ENCODE results near the gene ABCF2. TPM values are rescaled to one million over a fixed set of nuclear protein-coding genes. Genes with fewer than 3 reads are reported as not detected.

ABCF2 gene
- total RNA-seq, 6 donors from 2014 or later: 19.8 to 48.2 (median 28.6) TPM

DNA sequence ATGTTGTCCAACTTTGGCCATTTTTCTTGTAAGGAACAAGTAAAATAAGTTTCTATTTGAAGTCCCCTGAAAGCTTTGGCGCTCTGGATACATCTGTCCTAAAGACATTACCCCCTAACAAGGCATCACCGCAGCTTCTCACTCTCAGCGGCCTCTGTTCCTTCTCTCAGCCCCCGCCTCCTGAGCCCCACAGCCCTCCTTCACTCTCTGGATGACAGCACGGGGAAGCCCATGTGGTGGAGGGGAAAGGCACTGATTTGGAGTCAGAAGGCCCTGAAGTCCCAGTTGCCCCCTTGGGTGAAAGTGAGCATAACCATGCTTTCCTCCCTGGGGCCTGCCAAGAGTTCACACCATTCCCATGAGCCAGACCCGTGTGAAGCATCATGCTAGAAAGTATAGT, 21.3 kb downstream of the ABCF2 start:
- TF ChIP-seq POLR2AphosphoS5 (IDR thresholded peaks at IDR 0.05): no peak
- TF ChIP-seq POLR2A (IDR thresholded peaks at IDR 0.05): no peak
- TF ChIP-seq EP300 (IDR thresholded peaks at IDR 0.05): no peak
- TF ChIP-seq, protein P1, sequence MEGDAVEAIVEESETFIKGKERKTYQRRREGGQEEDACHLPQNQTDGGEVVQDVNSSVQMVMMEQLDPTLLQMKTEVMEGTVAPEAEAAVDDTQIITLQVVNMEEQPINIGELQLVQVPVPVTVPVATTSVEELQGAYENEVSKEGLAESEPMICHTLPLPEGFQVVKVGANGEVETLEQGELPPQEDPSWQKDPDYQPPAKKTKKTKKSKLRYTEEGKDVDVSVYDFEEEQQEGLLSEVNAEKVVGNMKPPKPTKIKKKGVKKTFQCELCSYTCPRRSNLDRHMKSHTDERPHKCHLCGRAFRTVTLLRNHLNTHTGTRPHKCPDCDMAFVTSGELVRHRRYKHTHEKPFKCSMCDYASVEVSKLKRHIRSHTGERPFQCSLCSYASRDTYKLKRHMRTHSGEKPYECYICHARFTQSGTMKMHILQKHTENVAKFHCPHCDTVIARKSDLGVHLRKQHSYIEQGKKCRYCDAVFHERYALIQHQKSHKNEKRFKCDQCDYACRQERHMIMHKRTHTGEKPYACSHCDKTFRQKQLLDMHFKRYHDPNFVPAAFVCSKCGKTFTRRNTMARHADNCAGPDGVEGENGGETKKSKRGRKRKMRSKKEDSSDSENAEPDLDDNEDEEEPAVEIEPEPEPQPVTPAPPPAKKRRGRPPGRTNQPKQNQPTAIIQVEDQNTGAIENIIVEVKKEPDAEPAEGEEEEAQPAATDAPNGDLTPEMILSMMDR (IDR thresholded peaks at IDR 0.05): no peak
- H3K4me3 ChIP-seq: no peak overlapping the region
- H3K27me3 ChIP-seq: no peaks in the 10 kb centered on the region
- H3K4me1 ChIP-seq: no peaks in the 10 kb centered on the region
- H3K36me3 ChIP-seq: no peaks in the 10 kb centered on the region
- no peak overlapping the region for H3K27ac ChIP-seq
- no peak for ATAC-seq (ENCODE audit: low FRiP score in 2 of 2)
- DNase-seq: no peak
- WGBS, 2 donors: 60 to 71% methylated on average over 6 of the region's 6 CpGs
- H3K9me3 ChIP-seq: no peaks in the 10 kb centered on the region

DNA sequence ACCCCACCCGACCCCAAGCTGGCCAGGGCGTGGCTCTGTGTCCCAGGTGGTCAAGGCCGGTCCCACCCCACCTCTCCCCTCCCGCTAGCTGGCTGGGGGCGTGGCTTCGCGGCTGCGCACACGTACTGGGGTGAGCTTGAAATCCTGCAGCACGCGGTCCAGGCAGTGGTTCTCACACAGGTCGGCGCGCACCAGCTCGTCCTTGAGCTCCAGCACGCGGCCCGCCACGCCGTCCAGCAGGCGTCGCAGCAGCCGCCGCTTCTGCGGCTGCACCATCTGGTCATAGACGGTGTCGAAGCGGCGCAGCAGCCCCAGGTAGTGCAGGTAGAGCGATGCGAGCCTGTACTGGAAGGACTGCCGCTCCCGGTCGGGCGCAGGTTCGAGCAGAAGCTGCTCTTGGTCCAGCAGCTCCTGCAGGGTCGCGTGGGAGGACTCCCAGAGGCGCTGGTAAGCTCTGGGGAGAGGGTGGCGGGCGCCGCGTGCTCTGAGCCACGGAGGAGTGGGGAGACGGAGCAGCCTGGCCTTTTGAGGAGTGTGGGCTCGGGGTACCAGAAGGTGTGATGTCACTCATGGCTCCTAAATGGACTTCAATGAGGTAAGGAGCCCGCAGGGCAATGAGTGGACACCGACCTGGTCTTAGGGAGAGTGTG, 22.5 kb downstream of the ABCF2 start:
- Histone ChIP-seq H3K9me3 (no peaks in the 10 kb centered on the region), H3K36me3 (no peaks in the 10 kb centered on the region), H3K27me3 (no peaks in the 10 kb centered on the region), H3K4me1 (no peaks in the 10 kb centered on the region), H3K4me3 (no peak overlapping the region), H3K27ac (no peak overlapping the region)
- DNase-seq (peak in 1 of 2 donors; percentile 84), ATAC-seq (ENCODE audit: low FRiP score in 2 of 2) (no peak)
- 68 to 83% methylated on average over 9 to 41 of the region's 48 CpGs for WGBS, 2 donors
- TF ChIP-seq EP300 (IDR thresholded peaks at IDR 0.05): no peak
- TF ChIP-seq, protein P1 (IDR thresholded peaks at IDR 0.05): peak in 1 of 6 experiments; percentile 14

DNA sequence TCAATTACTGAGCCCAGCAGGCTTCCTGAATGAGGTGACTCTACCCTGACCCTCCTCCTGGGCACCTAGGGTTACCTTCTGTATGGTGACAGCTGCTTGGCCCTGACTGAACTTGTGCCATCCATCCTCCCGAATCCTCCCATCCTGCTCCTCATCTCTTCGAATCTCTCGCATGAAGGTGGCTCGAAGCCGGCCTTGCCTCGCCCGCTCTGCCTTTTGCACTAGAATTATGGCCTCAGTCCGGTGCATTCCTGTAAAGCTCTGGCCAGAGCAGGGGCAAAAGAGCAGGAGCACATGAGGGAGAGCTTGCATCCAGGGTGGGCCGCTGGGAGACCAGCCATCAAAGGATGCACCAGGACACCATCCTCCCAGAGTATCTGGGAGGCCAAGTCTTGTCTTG, 24.2 kb downstream of the ABCF2 start:
- TF ChIP-seq, protein P1 (IDR thresholded peaks at IDR 0.05): no peak
- TF ChIP-seq POLR2A (IDR thresholded peaks at IDR 0.05): no peak
- no peak for TF ChIP-seq POLR2AphosphoS5 (IDR thresholded peaks at IDR 0.05)
- TF ChIP-seq EP300 (IDR thresholded peaks at IDR 0.05): no peak
- Histone ChIP-seq H3K4me1 (no peaks in the 10 kb centered on the region), H3K27me3 (no peaks in the 10 kb centered on the region), H3K36me3 (no peaks in the 10 kb centered on the region), H3K27ac (no peak overlapping the region), H3K4me3 (no peak overlapping the region), H3K9me3 (no peaks in the 10 kb centered on the region)
- WGBS, 2 donors: 91 to 94% methylated on average over 9 of the region's 9 CpGs
- ATAC-seq (ENCODE audit: low FRiP score in 2 of 2) (no peak), DNase-seq (no peak)

DNA sequence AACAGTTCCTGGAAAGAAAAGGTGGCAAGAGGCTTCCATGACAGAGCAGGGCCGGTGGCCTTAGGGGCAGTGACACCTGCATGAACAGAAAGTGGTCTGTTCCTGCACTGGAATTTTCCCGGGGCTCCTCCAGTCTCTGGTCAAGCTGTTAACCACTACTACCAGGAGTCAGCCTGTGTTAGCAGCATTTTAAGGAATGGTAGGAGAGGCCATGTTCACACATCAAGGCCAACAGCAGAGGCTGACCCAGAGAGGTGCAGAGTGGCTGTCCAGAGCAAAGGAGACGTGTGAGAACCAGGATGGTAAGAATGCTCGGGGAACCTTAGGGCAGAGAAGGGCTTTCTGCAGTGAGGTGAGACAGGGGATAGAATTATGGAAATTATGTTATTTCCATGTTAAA, 25.3 kb downstream of the ABCF2 start:
- DNase-seq (no peak), ATAC-seq (ENCODE audit: low FRiP score in 2 of 2) (no peak)
- Histone ChIP-seq H3K9me3 (no peaks in the 10 kb centered on the region), H3K27ac (no peak overlapping the region), H3K36me3 (no peaks in the 10 kb centered on the region), H3K4me1 (no peaks in the 10 kb centered on the region), H3K4me3 (no peak overlapping the region), H3K27me3 (no peaks in the 10 kb centered on the region)
- TF ChIP-seq, protein P1 (IDR thresholded peaks at IDR 0.05): no peak
- no peak for TF ChIP-seq POLR2AphosphoS5 (IDR thresholded peaks at IDR 0.05)
- no peak for TF ChIP-seq POLR2A (IDR thresholded peaks at IDR 0.05)
- TF ChIP-seq EP300 (IDR thresholded peaks at IDR 0.05): no peak
- 80 to 83% methylated on average over 4 of the region's 4 CpGs for WGBS, 2 donors

DNA sequence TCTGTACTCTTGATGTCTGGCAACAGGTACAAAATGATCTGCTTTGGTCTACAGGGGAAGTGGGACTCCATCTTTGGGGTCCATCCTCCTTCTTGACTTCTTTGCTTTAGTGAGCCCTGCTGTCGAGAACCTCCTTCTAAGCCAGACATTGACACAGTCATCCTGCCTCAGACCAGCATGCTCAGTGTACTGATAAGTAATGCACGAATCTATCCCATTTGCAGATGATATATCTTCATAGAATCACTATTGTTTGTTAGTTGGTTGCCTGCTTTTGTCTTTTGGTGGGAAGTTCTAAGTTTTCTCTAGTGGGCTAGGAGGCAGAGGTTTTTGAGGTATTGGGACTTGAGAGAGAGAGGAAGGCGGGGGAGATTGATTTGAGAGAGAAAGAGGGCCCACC, 25.7 kb downstream of the ABCF2 start:
- ATAC-seq (ENCODE audit: low FRiP score in 2 of 2): no peak
- Histone ChIP-seq H3K4me1 (no peaks in the 10 kb centered on the region), H3K36me3 (no peaks in the 10 kb centered on the region), H3K27me3 (no peaks in the 10 kb centered on the region), H3K27ac (no peak overlapping the region), H3K9me3 (no peaks in the 10 kb centered on the region), H3K4me3 (no peak overlapping the region)
- WGBS, 2 donors: 75 to 80% methylated on average over 3 of the region's 3 CpGs
- TF ChIP-seq, protein P1 (IDR thresholded peaks at IDR 0.05): no peak
- TF ChIP-seq POLR2AphosphoS5 (IDR thresholded peaks at IDR 0.05) (no peak), EP300 (IDR thresholded peaks at IDR 0.05) (no peak), POLR2A (IDR thresholded peaks at IDR 0.05) (no peak)
- DNase-seq: no peak

Measured in upper lobe of left lung (tissue), 6 donors.